GM21786 (cell line): ENCODE results near the gene THSD4.
"Not testable (repeated sequence)": the region's sequence is repeated elsewhere in the genome, so short reads cannot be mapped to it uniquely, and the experiment has no call there.

Experiments
- ATAC-seq: cut with Tn5 transposase; IDR thresholded peaks from one replicate; pipeline ENCODE4 v1.9.1; 2021; ENCODE audit not compliant: unreplicated experiment

The THSD4 gene

DNA sequence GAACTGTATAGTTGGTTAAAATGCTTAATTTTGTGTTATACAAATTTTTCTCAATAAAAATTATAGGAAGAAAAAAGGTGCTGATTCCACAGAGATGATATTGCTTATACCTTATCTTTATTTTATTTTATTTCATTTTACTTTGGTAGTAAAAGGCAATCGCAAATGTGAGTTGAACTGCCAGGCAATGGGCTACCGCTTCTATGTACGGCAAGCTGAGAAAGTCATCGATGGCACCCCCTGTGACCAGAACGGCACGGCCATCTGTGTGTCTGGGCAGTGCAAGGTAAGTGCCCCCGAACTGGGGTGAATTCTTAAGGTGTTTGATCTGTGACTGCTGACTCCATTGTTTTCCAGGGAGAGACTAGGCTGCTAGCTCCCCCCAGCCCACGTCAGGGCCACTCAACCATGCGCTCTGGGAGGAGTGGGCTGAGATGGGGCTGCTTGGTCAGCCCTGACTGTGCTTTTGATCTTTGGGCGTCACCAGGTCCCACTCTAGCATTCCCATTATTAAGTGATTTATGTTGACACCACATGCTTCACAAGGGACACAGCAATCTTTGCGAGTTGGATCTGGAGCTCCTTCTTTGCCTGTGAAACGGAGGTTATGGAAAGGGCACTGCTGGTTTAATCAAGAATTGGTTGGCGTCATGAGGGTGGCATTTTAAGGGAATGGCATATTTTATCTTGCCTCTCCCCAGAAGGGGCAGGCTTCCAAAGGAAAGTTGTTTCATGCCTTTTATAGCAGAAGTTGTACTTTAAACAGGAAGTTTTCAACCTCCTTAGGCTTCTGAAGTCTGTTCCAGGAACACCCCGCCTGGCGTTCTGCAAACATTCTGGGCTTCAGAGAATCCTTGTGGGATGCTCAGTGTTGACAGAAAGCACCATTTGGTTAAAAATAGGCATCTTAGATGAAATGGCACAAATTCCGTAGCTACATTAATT lies 296.5 kb downstream of the THSD4 start:
- ATAC-seq, result no peak

DNA sequence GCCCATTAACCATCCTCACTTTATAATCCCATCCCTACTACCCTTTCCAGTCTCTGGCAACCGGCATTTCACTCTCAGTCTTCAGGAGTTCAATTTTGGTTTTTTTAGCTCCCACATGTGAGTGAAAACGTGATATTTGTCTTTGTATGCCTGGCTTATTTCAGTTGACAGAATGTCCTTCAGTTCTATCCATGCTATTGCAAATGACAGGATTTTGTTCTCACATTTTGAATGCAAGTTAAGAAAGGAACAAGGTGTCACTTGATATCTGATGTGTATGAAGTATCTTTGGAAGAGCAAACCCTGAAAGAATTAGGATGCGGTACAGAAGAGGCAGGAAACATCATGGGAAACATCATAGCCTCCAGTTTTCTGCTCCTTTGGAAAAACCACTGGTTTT lies 298.1 kb downstream of the THSD4 start:
- ATAC-seq, result no peak

GRCh38 chr15:71414853-71415252 lies 299.6 kb downstream of the THSD4 start:
- no peak for ATAC-seq

GRCh38 chr15:71422530-71423259 lies 307.4 kb downstream of the THSD4 start:
- no peak for ATAC-seq

- no peak for ATAC-seq
Observed at GRCh38 chr15:71424765-71425164, 309.5 kb downstream of the THSD4 start.

- ATAC-seq, result no peak
Observed at GRCh38 chr15:71425388-71425787, 310.1 kb downstream of the THSD4 start.

DNA sequence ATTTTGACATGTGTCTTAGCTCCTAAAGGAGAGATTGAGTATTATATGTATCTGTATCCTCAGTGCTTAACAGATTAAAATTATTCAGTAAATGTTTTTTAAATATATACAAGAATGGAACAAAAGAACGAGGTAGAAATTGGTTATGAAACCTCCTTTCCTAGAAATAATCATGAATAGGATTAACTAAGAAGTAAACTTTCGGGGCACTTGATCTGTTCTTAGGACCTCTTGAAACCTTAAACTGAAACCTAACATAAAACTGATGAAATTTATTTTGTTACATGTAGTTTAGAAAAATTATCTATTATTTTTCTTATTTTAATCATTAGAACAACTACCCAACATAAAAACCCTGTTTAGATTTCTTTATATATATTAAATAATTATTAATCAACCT lies 311.5 kb downstream of the THSD4 start:
- ATAC-seq, result no peak

DNA sequence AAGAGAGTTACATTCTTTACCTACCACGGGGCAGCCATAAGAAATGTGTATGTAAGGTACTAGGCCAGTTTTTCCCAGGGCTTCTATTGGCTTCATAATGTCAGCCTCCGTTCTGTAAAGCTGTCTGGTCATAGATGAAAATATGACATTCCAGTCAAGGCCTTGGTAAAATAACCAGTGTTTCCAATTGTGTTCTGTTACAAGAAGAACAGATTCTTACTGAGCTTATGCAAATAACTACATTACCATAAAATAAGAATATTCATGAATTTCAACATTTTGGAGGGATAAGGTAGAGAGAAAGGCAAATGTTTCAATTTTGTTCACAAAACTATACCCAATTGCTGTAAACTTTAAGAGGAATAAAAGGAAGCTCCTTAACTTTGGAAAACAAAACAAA lies 315.5 kb downstream of the THSD4 start:
- ATAC-seq, result no peak

DNA sequence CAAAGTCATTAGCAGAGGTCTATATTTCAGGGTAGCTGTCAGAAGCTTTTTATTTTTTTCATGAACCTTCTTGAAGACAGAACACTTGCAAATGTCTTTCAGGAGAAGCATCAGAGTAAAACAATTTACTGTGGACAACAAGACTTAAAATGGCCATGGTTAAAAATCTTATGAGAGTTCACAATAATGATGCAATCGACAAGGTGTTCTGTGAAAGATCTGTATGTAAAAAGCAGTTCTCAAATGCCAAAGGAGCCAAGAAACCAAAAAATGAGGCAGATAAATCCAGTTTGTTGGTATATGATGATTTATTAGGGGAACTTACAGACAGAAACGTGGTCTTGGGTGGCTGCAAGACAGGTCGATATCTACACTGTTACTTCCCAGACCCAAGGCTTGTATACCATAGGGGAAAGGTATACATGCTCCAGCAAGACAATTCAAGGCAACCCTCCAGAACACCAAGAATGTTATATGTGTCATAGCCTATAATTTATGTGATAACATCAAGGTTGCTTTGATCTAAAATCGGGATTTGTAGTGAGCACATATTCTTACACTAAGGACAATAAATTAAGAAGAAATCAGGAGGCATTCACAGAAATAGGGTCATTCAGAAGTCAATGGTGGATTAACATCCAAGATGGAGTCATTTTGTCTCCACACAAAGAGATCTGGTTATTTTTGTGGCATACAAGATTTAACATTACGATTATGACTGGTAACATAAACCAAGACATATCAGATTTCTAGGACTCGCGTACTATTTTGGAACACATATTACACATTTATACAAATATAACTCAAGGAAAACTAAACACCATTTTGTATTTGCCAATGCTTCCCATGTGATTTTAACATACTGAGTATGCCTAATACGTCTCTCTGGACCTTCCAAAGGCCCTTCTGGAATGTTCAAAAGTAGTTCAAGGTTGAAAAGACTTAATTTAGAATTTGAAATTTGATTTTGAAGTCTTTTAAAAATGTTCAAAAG lies 316.4 kb downstream of the THSD4 start:
- ATAC-seq, result no peak

DNA sequence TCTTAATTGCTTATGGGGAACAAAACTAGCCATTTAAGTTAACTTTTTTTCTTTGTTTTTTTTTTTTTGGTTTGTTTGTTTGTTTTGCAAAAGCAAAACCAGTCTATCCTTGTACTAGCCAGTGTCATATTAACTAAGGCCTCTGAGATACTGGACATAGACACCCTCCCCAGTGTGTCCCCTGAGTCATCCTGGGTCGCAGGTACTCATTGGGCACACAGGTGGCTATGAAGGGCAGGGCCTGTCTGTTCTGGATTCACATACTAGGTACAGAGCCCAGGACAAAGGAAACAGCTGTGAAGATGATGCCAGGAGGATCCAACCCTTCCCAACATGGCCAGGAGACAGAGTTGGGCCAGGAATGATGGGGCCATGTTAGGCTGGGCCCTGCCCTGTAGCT lies 318.1 kb downstream of the THSD4 start:
- ATAC-seq, result no peak

DNA sequence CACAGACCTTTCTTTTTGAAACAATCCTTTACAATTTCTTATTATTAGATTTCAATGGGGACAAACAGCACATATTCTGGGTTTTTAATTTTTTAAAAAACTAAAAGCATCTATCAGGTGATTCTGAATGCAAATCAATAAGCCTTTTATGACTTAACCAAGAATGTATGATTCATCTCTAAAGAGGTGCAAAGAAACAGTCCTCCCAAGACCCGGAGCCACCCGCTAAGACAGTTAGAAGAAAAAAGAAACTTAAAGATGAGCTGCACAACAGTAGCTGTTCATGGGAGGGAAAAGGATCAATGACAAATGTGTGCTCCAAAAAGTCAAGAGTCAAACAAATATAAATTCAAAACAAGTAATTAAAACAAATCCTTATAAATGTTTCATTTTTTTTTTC lies 319.5 kb downstream of the THSD4 start:
- no peak for ATAC-seq

- ATAC-seq, result no peak
Observed at GRCh38 chr15:71435552-71435951, 320.3 kb downstream of the THSD4 start.

DNA sequence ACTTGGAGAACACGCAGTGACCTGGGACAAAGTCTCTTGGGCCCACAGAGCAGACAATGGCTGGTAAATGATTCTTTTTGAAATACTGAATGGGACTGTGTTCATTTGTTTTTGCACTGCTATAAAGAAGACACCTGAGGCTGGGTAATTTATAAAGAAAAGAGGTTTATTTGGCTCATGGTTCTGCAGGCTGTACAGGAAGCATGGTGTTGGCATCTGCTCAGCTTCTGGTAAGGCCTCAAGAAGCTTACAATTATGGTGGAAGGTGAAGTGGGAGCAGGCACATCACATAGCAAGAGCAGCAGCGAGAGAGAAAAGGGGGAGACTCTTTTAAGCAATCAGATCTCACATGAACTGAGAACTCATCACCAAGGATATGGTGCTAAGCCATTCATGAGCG lies 321.6 kb downstream of the THSD4 start:
- no peak for ATAC-seq

DNA sequence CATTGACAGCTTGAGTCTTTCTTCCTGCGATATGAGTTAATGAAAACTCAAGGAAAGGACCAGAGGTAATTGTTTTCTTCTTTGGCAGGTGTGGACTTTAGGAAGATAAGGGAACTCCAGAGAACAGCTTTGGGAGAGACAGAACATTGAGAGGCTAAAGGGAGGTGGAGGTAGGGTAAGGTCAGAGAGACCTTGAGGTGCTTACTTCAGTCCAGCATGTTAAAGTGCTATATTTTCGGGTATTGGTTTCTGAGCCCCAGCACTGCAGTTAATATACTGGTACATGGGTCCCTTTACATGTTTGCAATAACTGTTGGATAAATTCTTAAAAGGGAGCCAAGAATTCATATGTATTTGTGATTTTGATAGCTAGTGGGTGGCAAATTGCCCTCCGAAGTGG lies 322.1 kb downstream of the THSD4 start:
- ATAC-seq, result no peak

GRCh38 chr15:71437919-71438318 lies 322.6 kb downstream of the THSD4 start:
- no peak for ATAC-seq

- not testable (repeated sequence) for ATAC-seq
Observed at GRCh38 chr15:71439478-71439877, 324.2 kb downstream of the THSD4 start.

- no peak for ATAC-seq
Observed at GRCh38 chr15:71440489-71441110, 325.3 kb downstream of the THSD4 start.

DNA sequence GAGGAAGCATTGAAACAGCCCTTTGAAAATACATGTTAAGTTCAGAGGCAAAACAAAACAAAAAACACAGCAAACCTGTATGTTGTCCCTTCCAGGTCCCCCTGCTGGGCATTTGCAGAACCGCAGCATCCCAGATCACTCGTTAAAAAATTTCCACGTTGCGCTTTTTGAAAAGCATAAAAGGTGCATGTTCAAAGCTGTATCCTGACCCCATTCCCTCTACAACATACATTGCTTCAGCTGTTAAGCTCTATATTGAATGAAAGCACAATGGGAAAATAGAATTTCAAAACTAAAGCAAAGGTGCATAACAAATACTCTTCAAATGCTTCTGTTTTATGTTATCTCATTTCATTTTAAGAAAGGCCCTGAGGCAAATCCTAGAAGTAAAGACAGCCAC lies 328.3 kb downstream of the THSD4 start:
- no peak for ATAC-seq

DNA sequence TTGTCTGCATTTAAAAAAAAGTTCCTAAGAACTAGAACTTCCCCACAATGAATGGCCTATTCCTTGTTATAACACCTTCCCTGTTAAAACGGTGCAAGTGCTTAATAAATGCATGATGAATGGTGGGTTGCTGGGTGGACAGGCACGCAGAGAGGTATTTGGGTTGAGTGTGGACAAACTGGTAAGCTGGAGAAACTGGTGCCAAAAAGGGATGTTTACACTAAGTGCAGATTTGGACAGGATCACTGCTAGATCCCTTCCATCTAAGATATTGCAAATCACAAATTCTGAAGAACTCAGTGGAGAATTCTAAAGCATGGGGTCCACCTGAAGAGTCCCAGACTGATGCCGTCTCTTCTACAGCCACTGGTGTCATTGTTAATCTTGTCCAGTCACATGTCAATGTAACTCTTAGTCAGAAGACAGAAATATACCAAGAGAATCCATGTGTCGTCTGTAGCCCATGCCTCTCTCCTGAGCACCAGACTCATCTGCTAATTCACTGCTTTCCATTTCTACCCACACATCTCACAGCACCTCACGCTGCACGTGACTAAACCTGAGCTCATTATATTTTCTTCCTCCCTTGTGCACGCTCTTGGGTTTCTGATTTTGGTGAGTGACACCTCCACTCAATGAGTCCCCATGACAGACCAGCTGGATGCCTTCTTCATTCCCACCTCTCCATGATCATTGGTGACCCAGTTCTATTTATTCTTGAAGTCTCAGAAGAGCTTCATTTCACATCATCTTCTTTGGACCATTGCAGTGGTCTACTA lies 328.9 kb downstream of the THSD4 start:
- ATAC-seq, result no peak
